Activated T-cell treated with anti-CD3 and anti-CD28 coated beads, Interleukin-2, amount 50 U/mL, for 48 hours (primary cell): ENCODE data around the gene C6orf89.
"Not testable (repeated sequence)": the region's sequence is repeated elsewhere in the genome, so short reads cannot be mapped to it uniquely, and the experiment has no call there.

Experiments
- DNase-seq, 2 experiments: peaks; one replicate each; pipeline ENCODE4 v3.0.0-alpha.2; 2020

C6orf89 gene

GRCh38 chr6:36888654-36889481 is 3.1 kb downstream of the C6orf89 start:
- DNase-seq, result no peak

- DNase-seq, result no peak
These were observed 4.4 kb downstream of the C6orf89 start for GRCh38 chr6:36890112-36890663.

GRCh38 chr6:36891153-36891552 is 5.4 kb downstream of the C6orf89 start:
- DNase-seq, result not testable (repeated sequence)

- DNase-seq, result no peak
These were observed 8.5 kb downstream of the C6orf89 start for GRCh38 chr6:36893976-36894932.

GRCh38 chr6:36897609-36898008 is 11.9 kb downstream of the C6orf89 start:
- DNase-seq, result no peak

GRCh38 chr6:36904114-36904513 is 18.4 kb downstream of the C6orf89 start:
- no peak for DNase-seq

- no peak for DNase-seq
These were observed 19.2 kb downstream of the C6orf89 start for GRCh38 chr6:36904851-36905393.

- DNase-seq, result no peak
These were observed 21.0 kb downstream of the C6orf89 start for GRCh38 chr6:36906539-36907325.

GRCh38 chr6:36907781-36908180 is 22.0 kb downstream of the C6orf89 start:
- DNase-seq, result no peak

GRCh38 chr6:36908747-36909146 is 23.0 kb downstream of the C6orf89 start:
- no peak for DNase-seq

GRCh38 chr6:36912030-36912454 is 26.3 kb downstream of the C6orf89 start:
- DNase-seq, result peak; percentile 54 to 59

GRCh38 chr6:36912586-36912985 is 26.8 kb downstream of the C6orf89 start:
- DNase-seq, result peak; percentile 68 to 76

- no peak for DNase-seq
These were observed 27.3 kb downstream of the C6orf89 start for GRCh38 chr6:36913082-36913481.

- DNase-seq, result peak; percentile 26 to 29
These were observed 28.6 kb downstream of the C6orf89 start for GRCh38 chr6:36914227-36914794.

GRCh38 chr6:36915599-36915998 is 29.8 kb downstream of the C6orf89 start:
- DNase-seq, result no peak

- DNase-seq, result no peak
These were observed 30.4 kb downstream of the C6orf89 start for GRCh38 chr6:36916126-36916525.

GRCh38 chr6:36917541-36918193 is 31.9 kb downstream of the C6orf89 start:
- no peak for DNase-seq

GRCh38 chr6:36920049-36920448 is 34.3 kb downstream of the C6orf89 start:
- no peak for DNase-seq

- no peak for DNase-seq
These were observed 34.8 kb downstream of the C6orf89 start for GRCh38 chr6:36920546-36920945.

- no peak for DNase-seq
These were observed 38.4 kb downstream of the C6orf89 start for GRCh38 chr6:36924131-36924530.

- DNase-seq, result no peak
These were observed 39.1 kb downstream of the C6orf89 start for GRCh38 chr6:36924778-36925374.
